Prostate gland (tissue), 2 donors: ENCODE data around the gene WWC2. TPM values are rescaled to one million over a fixed set of nuclear protein-coding genes. Genes with fewer than 3 reads are reported as not detected.

Experiments used
- DNase-seq: peaks from one replicate; pipeline ENCODE4 v3.0.0-alpha.2; 2019; ENCODE audit warnings: low spot score
- H3K27ac ChIP-seq, 2 donors: fragments of 200-600 bp; sonication (generic); 2 replicates each; pipeline ENCODE4 v1.5.1; 2017 to 2019
- H3K27me3 ChIP-seq: fragments of 200-600 bp; sonication (generic); replicated peaks from 2 replicates; pipeline ENCODE4 v1.5.1; 2019; ENCODE audit not compliant: insufficient read depth
- H3K36me3 ChIP-seq, 2 donors: fragments of 200-600 bp; sonication (generic); 1 replicate in 1 of 2; 2 replicates in 1 of 2; pipeline versions ENCODE4 v1.5.1 to v1.8.1; 2017 to 2019
- H3K4me1 ChIP-seq: fragments of 200-600 bp; sonication (generic); replicated peaks from 2 replicates; pipeline ENCODE4 v1.5.1; 2019
- H3K4me3 ChIP-seq, 2 donors: fragments of 200-600 bp; sonication (generic); 2 replicates each; pipeline ENCODE4 v1.5.1; 2017 to 2019
- H3K9me3 ChIP-seq: fragments of 200-600 bp; sonication (generic); 2 replicates; pipeline ENCODE4 v1.5.1; 2017
- CTCF ChIP-seq, 4 experiments: fragments of 200-600 bp in 2 of 4; fragments of 450-650 bp in 2 of 4; sonication (generic) in 2 of 4; IDR thresholded peaks; 1 replicate in 3 of 4; 2 replicates in 1 of 4; pipeline ENCODE4 v1.5.1; 2016 to 2019; ENCODE audit warnings: antibody characterized with exemption in 4 of 4, mild to moderate bottlenecking in 2 of 4, moderate library complexity in 2 of 4
- POLR2A ChIP-seq: fragments of 450-650 bp; IDR thresholded peaks from one replicate; pipeline ENCODE4 v1.6.1; 2016; ENCODE audit warnings: antibody characterized with exemption, mild to moderate bottlenecking
- POLR2AphosphoS5 ChIP-seq: sonication (generic); formaldehyde crosslinking; IDR thresholded peaks from one replicate; pipeline ENCODE4 v1.6.1; 2017; ENCODE audit warnings: antibody characterized with exemption
- WGBS: methylation state at CpG from one replicate; pipeline ENCODE4 v1.1.5; 2018; 5-methylcytosine and 5-hydroxymethylcytosine counted together
- intact Hi-C: fragments of 100-400 bp; cut with DNase I; formaldehyde crosslinking; loops from one replicate; pipeline ENCODE4 v1.14.2; 2022
- total RNA-seq, 2 donors: library from RNA; depleted of rRNA; stranded (reverse); fragments of >200 nt; gene quantifications; one replicate each; pipeline ENCODE4 v1.1.0, GENCODE V29; 2016

The WWC2 gene
- total RNA-seq, 2 donors from 2014 or later: 17.6 to 44.1 TPM

- no peaks in the 10 kb centered on the region for H3K27me3 ChIP-seq
- TF ChIP-seq CTCF (IDR thresholded peaks at IDR 0.05) (no peak), POLR2AphosphoS5 (no peak), POLR2A (no peak)
- H3K9me3 ChIP-seq: no peaks in the 10 kb centered on the region
- no peaks in the 10 kb centered on the region for H3K4me1 ChIP-seq
- no peak for DNase-seq
- no peak overlapping the region for H3K4me3 ChIP-seq
- no peaks in the 10 kb centered on the region for H3K36me3 ChIP-seq
- no peak overlapping the region for H3K27ac ChIP-seq
- intact Hi-C loops: no loop called here
- 54% methylated on average over 14 of the region's 14 CpGs for WGBS
These were observed 84.0 kb downstream of the WWC2 start for GRCh38 chr4:183182873-183183725.

- Histone ChIP-seq H3K27ac (no peak overlapping the region), H3K36me3 (no peaks in the 10 kb centered on the region), H3K27me3 (no peaks in the 10 kb centered on the region), H3K4me3 (no peak overlapping the region), H3K9me3 (no peaks in the 10 kb centered on the region), H3K4me1 (no peaks in the 10 kb centered on the region)
- DNase-seq: no peak
- intact Hi-C loops: no loop called here
- 94% methylated on average over 4 of the region's 4 CpGs for WGBS
- TF ChIP-seq POLR2AphosphoS5 (no peak), CTCF (IDR thresholded peaks at IDR 0.05) (no peak)
These were observed 85.0 kb downstream of the WWC2 start for GRCh38 chr4:183183906-183184535.

- Histone ChIP-seq H3K36me3 (no peaks in the 10 kb centered on the region), H3K4me3 (no peak overlapping the region), H3K27me3 (no peaks in the 10 kb centered on the region), H3K9me3 (no peaks in the 10 kb centered on the region), H3K27ac (no peak overlapping the region), H3K4me1 (no peaks in the 10 kb centered on the region)
- TF ChIP-seq POLR2A (no peak), CTCF (IDR thresholded peaks at IDR 0.05) (no peak), POLR2AphosphoS5 (no peak)
- WGBS: 64% methylated on average over 5 of the region's 5 CpGs
- no peak for DNase-seq
- intact Hi-C loops: no loop called here
These were observed 86.0 kb downstream of the WWC2 start for GRCh38 chr4:183185018-183185417.

- no peak overlapping the region for H3K4me3 ChIP-seq
- H3K27ac ChIP-seq: no peak overlapping the region
- TF ChIP-seq POLR2A (no peak), POLR2AphosphoS5 (no peak), CTCF (IDR thresholded peaks at IDR 0.05) (no peak)
- no peak for DNase-seq
- no peaks in the 10 kb centered on the region for H3K36me3 ChIP-seq
- intact Hi-C loops: no loop called here
- WGBS: 92% methylated on average over 2 of the region's 2 CpGs
- no peaks in the 10 kb centered on the region for H3K9me3 ChIP-seq
- no peaks in the 10 kb centered on the region for H3K27me3 ChIP-seq
- H3K4me1 ChIP-seq: no peaks in the 10 kb centered on the region
These were observed 86.5 kb downstream of the WWC2 start for GRCh38 chr4:183185559-183185958.

GRCh38 chr4:183186813-183187212 lies 87.8 kb downstream of the WWC2 start:
- Histone ChIP-seq H3K36me3 (no peaks in the 10 kb centered on the region), H3K9me3 (no peaks in the 10 kb centered on the region), H3K27ac (no peak overlapping the region), H3K27me3 (no peaks in the 10 kb centered on the region), H3K4me1 (no peaks in the 10 kb centered on the region), H3K4me3 (no peak overlapping the region)
- intact Hi-C loops: no loop called here
- DNase-seq: no peak
- no peak for TF ChIP-seq CTCF (IDR thresholded peaks at IDR 0.05)
- WGBS: 77% methylated on average over 4 of the region's 4 CpGs
